Measurements from ENCODE around the gene RHBDL3.
"Not testable (repeated sequence)": the region's sequence is repeated elsewhere in the genome, so short reads cannot be mapped to it uniquely, and the experiment has no call there.

RHBDL3 gene

DNA sequence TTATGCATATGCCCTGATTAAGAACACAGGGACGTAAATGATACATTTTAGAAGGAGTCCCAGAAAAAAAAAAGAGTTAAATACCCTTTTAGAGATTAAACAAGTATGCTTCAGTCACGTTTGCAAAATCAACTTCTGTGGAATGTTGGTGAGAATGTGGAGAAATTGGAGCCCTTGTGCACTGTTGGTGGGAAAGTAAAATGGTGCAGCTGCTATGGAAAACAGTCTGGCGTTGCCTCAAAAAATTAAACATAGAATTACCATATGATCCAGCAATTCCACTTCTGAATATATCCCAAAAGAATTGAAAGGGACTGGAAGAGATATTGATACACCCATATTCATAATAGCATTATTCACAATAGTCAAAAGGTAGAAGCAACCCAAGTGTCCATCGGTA is 26.5 kb downstream of the RHBDL3 start:
- no peak for DNase-seq

DNA sequence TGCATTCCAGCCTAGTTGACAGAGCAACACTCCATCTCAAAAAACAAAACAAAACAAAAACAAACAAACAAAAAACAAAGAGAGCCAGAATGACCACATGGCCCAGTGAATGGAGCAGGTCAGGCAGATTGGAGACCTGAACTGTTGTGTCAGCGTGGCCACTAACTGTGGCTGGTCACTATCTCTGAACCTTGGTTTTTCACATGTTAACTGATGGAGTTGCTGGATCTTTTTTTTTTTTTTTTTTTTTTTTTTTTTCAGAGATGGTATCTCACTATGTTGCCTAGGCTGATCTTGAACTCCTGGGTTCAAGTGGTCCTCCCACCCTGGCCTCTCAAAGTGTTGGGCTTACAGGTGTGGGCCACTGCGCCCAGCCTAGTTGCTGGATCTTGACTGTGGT is 31.8 kb downstream of the RHBDL3 start:
- no peak for DNase-seq

- no peak for DNase-seq
Observed at GRCh38 chr17:32297860-32298259, 32.2 kb downstream of the RHBDL3 start.

DNA sequence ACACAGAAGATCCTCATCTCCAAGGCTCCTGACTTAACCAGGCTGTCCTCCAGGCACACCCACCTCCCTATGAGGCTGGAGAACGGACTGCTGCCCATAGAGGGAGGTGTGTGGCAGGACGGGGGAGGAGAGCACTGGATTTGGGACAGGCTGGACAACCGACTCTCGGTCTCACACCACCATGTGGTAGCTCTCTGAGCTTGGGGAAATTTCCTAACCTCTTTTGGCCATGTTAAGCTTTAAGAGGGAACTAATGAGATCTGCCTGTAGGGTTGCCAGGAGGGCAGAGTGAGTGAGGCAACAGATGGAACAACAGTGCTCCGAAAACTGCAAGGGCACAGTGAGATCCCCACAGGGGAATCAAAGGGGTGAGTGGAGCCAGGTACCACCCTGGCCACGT is 32.7 kb downstream of the RHBDL3 start:
- DNase-seq = no peak

- DNase-seq = no peak
Observed at GRCh38 chr17:32298721-32299579, 33.3 kb downstream of the RHBDL3 start.

- no peak for DNase-seq
Observed at GRCh38 chr17:32299580-32300164, 34.0 kb downstream of the RHBDL3 start.

DNA sequence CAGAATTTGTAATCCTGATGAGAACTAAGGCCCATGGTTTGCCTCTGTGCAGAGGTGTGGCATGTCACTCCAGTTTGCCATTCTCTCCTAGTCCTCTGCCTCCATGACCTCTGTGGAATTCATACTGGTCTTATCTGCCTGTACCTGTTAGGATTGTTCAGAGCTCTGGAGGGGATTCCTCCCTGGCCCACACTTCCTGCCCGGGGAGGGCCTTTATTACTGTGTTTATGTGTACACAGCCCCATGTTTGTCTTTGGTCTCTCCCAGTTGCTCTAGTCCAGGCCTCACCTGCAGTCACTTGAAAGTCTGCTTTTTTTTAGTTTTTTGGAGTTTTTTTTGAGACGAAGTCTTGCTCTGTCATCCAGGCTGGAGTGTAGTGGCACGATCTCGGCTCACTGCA is 36.4 kb downstream of the RHBDL3 start:
- DNase-seq = no peak

- no peak for DNase-seq
Observed at GRCh38 chr17:32302860-32303649, 37.4 kb downstream of the RHBDL3 start.

DNA sequence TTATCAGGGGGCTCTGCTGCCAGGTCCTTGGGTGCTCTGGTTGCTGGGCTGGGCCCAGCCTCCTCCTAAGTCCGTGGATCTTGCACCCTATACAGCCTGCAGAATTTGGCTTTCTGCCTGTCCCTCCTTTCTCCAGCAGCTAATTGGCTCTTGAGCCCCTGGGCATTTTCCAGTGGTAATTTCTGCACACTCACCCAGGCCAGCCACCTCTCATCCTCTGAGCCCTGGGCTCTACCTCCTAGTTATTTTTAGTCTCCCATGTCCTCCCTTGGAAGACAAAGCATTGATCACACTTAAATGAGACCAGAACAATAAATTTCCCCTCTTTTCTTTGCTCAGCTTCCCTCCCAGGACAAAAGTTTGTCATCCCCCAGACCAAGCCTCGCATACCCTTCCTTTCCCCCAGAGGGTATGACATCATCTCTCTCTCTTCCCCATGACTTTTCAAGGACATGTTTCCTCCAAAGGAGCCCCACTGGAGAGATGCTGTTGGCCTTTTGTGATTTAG is 38.2 kb downstream of the RHBDL3 start:
- DNase-seq = peak; percentile 14

- no peak for DNase-seq
Observed at GRCh38 chr17:32305049-32305448, 39.4 kb downstream of the RHBDL3 start.

- DNase-seq = no peak
Observed at GRCh38 chr17:32307658-32308057, 42.0 kb downstream of the RHBDL3 start.

DNA sequence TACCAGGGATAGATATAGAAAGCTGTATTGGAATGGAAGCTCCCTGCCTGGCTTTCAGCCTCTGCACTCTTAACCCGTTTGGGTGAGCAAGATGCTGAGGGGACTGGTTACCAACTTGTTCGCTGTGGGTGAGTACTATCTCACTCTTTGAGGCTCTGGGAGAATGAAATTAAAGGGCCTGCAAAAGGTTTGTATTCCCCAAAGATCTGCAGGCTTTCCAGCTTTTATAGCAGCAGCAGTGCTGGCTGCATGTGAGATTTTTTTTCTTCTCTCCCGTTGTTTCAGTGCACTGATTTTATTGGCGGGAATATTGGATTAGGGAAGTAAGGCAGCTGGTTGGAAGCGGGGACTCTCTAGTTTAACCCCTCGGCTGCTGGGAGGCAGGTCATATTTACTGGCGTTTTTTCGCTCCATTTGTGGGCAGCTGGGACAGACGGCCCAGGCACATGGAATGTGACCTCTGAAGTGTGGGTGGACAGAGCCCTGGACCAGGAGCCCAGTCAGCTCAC is 45.5 kb downstream of the RHBDL3 start:
- DNase-seq = no peak

DNA sequence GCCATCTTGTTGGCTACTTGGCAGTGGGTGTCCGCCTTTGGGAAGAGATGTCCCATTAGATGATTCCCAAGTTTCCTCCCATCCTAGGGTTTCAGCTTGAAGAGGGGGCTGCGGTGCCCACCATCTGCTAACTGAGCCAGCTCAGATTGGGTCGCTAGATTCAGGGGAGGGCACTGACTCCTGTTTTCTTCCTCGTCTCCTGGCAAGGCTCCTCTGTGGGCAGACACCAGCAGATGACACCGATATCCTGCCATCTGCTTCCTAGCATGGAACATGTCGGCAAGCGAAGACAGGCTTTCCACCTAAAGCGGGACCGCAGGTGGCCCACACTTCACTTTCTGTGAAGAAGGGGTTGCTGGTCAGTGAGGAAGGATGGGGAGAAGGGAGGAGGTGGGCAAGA is 49.0 kb downstream of the RHBDL3 start:
- no peak for DNase-seq

DNA sequence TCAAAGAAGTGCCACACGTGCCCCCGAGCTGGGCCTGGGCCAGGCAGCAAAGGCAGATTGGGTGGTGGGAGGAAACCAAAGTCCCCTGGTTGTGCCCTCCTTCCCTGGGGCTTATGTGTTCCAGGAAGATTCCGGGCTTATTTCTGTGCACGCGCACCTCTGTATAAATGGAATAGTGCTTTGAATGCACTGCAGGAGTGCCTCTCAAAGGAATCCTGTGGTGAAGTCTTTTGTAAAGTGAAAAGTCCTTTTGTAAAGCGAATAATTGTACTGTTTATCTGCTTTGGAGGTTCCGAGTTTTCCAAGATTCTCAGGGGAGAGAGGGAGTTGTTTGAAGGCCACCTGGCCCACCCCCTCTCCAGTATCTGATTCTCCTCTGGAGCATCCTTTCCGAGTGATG is 49.5 kb downstream of the RHBDL3 start:
- DNase-seq = no peak

DNA sequence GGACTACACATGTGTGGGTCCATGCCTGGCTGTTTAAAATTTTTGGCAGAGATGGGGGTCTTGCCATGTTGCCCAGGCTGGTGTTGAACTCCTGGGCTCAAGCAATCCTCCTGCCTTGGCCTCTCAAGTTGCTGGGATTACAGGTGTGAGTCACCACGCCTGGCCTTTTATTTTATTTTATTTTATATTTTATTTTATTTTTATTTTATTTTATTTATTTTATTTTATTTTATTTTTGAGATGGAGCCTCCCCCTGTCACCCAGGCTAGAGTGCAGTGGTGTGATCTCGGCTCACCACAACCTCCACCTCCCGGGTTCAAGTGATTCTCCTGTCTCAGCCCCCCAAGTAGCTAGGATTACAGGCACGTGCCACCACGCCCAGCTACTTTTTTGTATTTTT is 51.0 kb downstream of the RHBDL3 start:
- DNase-seq = not testable (repeated sequence)

- DNase-seq = no peak
Observed at GRCh38 chr17:32317353-32317752, 51.7 kb downstream of the RHBDL3 start.

DNA sequence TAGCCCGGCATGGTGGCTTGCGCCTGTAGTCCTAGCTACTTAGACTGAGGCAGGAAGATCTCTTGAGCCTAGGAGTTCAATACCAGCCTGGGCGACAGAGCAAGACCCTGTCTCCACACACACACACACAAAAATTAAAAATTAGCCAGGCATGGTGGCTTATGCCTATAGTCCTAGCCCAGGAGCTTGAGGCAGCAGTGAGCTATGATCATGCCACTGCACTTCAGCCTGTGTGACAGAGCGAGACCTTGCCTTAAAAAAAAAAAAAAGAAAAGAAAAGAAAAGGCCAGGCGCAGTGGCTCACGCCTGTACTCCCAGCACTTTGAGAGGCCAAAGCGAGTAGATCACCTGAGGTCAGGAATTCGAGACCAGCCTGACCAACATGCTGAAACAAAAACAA is 52.4 kb downstream of the RHBDL3 start:
- no peak for DNase-seq

DNA sequence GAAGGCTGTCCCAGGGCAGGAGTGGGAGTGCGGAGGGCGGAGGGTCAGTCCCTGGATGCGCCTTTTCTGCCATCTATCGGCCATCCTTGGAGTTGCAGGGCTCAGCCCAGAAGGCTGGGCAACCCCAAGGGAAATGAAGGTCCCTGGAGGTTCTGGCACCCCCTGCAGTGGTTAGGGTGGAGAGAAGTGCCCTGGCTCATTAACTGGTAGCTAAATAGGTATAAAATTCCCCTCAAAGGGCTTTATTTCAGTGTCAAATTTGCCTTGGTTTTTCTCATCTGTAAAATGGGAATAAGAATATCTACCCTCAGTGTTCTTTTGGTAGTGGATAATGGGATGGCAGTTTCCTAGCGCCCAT is 53.9 kb downstream of the RHBDL3 start:
- DNase-seq = peak; percentile 14

GRCh38 chr17:32320080-32320479 is 54.4 kb downstream of the RHBDL3 start:
- not testable (repeated sequence) for DNase-seq

DNA sequence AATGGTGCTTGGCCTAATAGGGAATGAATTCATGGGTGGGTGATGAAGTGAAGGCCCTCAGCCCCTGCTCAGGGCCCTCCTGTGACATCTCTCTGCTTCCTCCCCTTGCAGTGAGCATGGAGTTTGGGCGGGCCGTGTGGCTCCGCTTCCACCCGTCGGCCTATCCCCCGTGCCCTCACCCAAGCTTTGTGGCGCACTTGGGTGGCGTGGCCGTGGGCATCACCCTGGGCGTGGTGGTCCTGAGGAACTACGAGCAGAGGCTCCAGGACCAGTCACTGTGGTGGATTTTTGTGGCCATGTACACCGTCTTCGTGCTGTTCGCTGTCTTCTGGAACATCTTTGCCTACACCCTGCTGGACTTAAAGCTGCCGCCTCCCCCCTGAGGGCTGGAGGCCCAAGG is 55.2 kb downstream of the RHBDL3 start:
- no peak for DNase-seq

DNA sequence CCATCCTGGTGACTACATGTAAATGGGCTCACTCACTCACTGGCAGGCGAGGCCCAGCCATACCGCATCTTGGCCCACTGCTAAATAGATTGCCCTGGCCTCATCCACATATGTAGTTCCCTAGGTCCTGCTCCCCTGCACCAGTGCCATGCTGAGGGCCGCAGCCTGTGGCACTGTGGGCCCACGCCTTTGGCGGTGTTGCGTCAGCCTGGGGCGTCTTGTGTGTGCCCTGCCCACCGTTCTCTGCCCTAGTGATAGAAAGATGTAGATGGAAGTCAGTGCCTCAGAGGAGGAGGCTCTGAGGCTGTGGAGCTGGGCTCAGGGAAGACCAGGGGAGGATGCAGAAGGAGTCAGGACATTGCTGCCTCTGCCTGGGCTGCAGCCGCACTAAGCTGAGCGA is 57.4 kb downstream of the RHBDL3 start:
- no peak for DNase-seq

DNA sequence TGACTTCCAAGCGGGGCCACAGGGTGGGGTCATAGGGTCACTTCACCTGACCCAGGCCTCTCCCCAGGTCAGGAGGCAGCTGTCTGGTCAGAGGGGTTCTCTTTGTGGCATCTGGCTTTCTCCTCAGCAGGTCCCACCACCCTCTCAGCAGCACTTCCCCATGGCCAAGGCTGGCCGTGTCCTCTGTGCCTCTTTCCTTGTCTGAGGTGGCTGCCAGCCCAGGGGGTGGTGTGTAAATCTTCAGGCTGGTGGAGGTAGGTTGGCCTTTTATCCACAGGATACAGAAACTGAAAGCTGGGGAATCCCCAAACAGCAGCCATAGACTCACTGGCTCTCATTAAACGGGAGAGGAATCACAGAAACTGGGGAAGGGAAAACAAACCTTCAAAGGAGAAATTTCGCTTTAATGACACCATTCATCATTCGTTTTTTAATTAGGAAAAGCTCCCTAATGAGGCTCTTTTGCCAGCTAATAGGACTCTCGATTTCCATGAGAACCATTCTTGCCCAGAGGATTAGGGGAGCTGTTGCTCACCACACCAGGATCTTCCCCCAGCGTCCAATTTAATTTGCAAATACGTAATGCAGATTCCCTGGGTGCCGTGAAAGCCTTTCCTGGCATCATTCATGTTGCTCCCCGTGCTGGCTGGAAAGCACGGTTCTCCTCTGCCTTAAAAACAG is 58.3 kb downstream of the RHBDL3 start:
- no peak for DNase-seq

DNA sequence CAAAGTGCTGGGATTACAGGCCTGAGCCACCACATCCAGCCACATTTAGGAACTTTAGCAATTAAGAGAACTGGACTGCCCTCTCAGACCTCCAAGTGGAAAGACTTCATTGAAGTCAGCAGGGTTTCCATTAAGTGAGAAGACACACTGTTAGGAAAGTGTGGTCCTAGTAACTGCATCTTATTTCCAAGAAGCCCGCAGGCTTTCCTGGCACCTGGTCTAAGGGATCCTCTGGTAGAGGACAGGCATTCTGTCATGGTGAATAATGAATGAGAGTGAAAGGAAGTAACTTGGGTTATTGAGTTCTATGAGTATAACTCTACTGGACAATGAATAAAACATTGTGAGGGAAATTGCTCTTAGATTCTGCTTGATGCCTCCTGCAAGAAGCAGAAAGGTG is 62.3 kb downstream of the RHBDL3 start:
- no peak for DNase-seq
